Ovary (tissue), 3 donors: ENCODE results near the gene LDLRAD4.

Experiments used
- CTCF ChIP-seq, 3 donors: fragments of 450-650 bp in 2 of 3; fragments of 200-600 bp in 1 of 3; IDR thresholded peaks; one replicate each; pipeline versions ENCODE4 v1.5.1 to v1.8.0; 2016 to 2022; ENCODE audit warnings: antibody characterized with exemption in 3 of 3, mild to moderate bottlenecking in 1 of 3
- EP300 ChIP-seq: sonication (generic); formaldehyde crosslinking; IDR thresholded peaks from one replicate; pipeline ENCODE4 v1.6.1; 2017; ENCODE audit warnings: antibody characterized with exemption
- POLR2A ChIP-seq: fragments of 450-650 bp; IDR thresholded peaks from one replicate; pipeline ENCODE4 v1.6.1; 2017; ENCODE audit warnings: antibody characterized with exemption, mild to moderate bottlenecking, moderate library complexity
- donor health status: DM: no; HTN: no; CAD: no.

DNA sequence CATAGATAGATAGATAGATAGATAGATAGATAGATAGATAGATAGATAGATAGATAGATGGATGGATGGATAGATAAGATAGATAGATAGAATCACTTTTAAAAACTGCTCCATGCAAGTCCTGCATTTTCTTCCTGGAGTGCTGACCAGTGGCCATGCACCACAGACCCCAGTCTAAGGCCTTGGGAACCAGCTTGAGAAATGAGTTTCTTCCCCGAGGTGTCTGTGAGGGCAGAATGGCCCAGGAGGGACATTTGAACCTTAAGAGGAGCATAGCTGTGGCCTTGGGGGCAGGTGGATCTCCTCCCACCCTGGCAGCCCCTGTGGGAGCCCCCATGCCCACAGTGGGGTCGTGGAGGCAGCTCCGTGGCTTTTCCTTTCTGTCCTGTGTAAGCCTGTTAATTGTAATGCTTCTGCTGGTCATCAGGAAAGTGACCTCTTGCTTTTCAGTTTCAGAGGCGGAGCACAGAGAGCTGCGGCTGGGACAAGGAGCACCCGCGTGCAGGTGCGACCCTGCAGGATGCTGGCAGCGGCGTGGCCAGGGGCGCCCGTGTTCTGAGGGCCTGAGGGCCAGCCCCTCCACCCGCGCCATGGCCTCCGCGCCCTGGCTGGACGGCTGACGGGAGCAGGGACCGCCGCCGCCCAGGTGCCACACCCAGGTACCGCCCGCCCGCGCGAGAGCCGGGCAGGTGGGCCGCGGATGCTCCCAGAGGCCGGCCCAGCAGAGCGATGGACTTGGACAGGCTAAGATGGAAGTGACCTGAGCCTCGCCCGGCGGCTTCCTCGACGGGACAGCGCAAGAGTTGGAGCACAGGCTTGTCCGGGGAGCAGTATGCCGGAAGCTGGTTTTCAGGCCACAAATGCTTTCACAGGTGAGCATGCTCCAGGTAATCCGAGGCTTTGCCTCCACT, 168.6 kb downstream of the LDLRAD4 start:
- no peak for TF ChIP-seq CTCF (IDR thresholded peaks at IDR 0.05)
- TF ChIP-seq POLR2A, result no peak
- TF ChIP-seq EP300, result no peak
